Stimulated activated memory B cell treated with anti-CD40 and anti-IgM and Interleukin-4, amounts not matched to agents 10 μg/mL and 1 μg/mL and 100 μg/mL, for 72 hours (primary cell): ENCODE data around the gene STARD3NL.

Source experiments
- ATAC-seq: fragments of 150-1000 bp; cut with Tn5 transposase; 2 replicates; pipeline ENCODE4 v1.10.0; 2021
- H3K27ac Mint-ChIP-seq: one replicate; pipeline ENCODE4 v1.8.0; 2022; ENCODE audit warnings: mild to moderate bottlenecking, mixed read lengths
- H3K27me3 Mint-ChIP-seq: one replicate; pipeline ENCODE4 v1.8.0; 2022; ENCODE audit warnings: mixed read lengths
- H3K36me3 Mint-ChIP-seq: one replicate; pipeline ENCODE4 v1.8.0; 2022; ENCODE audit warnings: mixed read lengths
- H3K4me1 Mint-ChIP-seq: one replicate; pipeline ENCODE4 v1.8.0; 2022; ENCODE audit warnings: mixed read lengths
- H3K4me3 Mint-ChIP-seq: one replicate; pipeline ENCODE4 v1.8.0; 2022; ENCODE audit warnings: mild to moderate bottlenecking, moderate library complexity, mixed read lengths
- H3K9me3 Mint-ChIP-seq: one replicate; pipeline ENCODE4 v1.8.0; 2022; ENCODE audit warnings: mixed read lengths

STARD3NL gene

GRCh38 chr7:38195804-38196595 lies 18.0 kb downstream of the STARD3NL start:
- Mint-ChIP-seq H3K4me3 (no peak overlapping the region), H3K36me3 (peaks cover 9% of the 10 kb centered on the region), H3K9me3 (no peaks in the 10 kb centered on the region), H3K4me1 (peaks cover 23% of the 10 kb centered on the region), H3K27ac (no peak overlapping the region), H3K27me3 (no peaks in the 10 kb centered on the region)
- ATAC-seq: no peak

- Mint-ChIP-seq H3K4me3 (no peak overlapping the region), H3K36me3 (peaks cover 15% of the 10 kb centered on the region), H3K9me3 (no peaks in the 10 kb centered on the region), H3K27ac (no peak overlapping the region), H3K27me3 (no peaks in the 10 kb centered on the region), H3K4me1 (peaks cover 14% of the 10 kb centered on the region)
- ATAC-seq: no peak
Observed at GRCh38 chr7:38198366-38198765, 20.3 kb downstream of the STARD3NL start.

GRCh38 chr7:38199154-38199553 lies 21.1 kb downstream of the STARD3NL start:
- no peaks in the 10 kb centered on the region for H3K9me3 Mint-ChIP-seq
- H3K4me3 Mint-ChIP-seq: no peak overlapping the region
- no peak overlapping the region for H3K27ac Mint-ChIP-seq
- peaks cover 21% of the 10 kb centered on the region for H3K36me3 Mint-ChIP-seq
- no peak for ATAC-seq
- peaks cover 14% of the 10 kb centered on the region for H3K4me1 Mint-ChIP-seq
- H3K27me3 Mint-ChIP-seq: no peaks in the 10 kb centered on the region

GRCh38 chr7:38199782-38200181 lies 21.7 kb downstream of the STARD3NL start:
- H3K9me3 Mint-ChIP-seq: no peaks in the 10 kb centered on the region
- no peaks in the 10 kb centered on the region for H3K27me3 Mint-ChIP-seq
- no peak overlapping the region for H3K4me3 Mint-ChIP-seq
- ATAC-seq: no peak
- no peak overlapping the region for H3K27ac Mint-ChIP-seq
- H3K4me1 Mint-ChIP-seq: peaks cover 14% of the 10 kb centered on the region
- peaks cover 21% of the 10 kb centered on the region for H3K36me3 Mint-ChIP-seq

GRCh38 chr7:38206071-38206470 lies 28.0 kb downstream of the STARD3NL start:
- no peaks in the 10 kb centered on the region for H3K4me1 Mint-ChIP-seq
- H3K27ac Mint-ChIP-seq: no peak overlapping the region
- H3K9me3 Mint-ChIP-seq: no peaks in the 10 kb centered on the region
- no peak for ATAC-seq
- H3K4me3 Mint-ChIP-seq: no peak overlapping the region
- H3K27me3 Mint-ChIP-seq: no peaks in the 10 kb centered on the region
- H3K36me3 Mint-ChIP-seq: peaks cover 35% of the 10 kb centered on the region

- Mint-ChIP-seq H3K4me3 (no peak overlapping the region), H3K27ac (no peak overlapping the region), H3K4me1 (no peaks in the 10 kb centered on the region), H3K36me3 (peaks cover 33% of the 10 kb centered on the region), H3K27me3 (no peaks in the 10 kb centered on the region), H3K9me3 (no peaks in the 10 kb centered on the region)
- no peak for ATAC-seq
Observed at GRCh38 chr7:38207843-38208242, 29.8 kb downstream of the STARD3NL start.

GRCh38 chr7:38211486-38211885 lies 33.4 kb downstream of the STARD3NL start:
- Mint-ChIP-seq H3K27ac (no peak overlapping the region), H3K4me3 (no peak overlapping the region), H3K9me3 (no peaks in the 10 kb centered on the region), H3K36me3 (peaks cover 22% of the 10 kb centered on the region), H3K4me1 (no peaks in the 10 kb centered on the region), H3K27me3 (no peaks in the 10 kb centered on the region)
- ATAC-seq: no peak

- no peaks in the 10 kb centered on the region for H3K27me3 Mint-ChIP-seq
- no peak overlapping the region for H3K4me3 Mint-ChIP-seq
- no peaks in the 10 kb centered on the region for H3K9me3 Mint-ChIP-seq
- peaks cover 21% of the 10 kb centered on the region for H3K36me3 Mint-ChIP-seq
- H3K4me1 Mint-ChIP-seq: no peaks in the 10 kb centered on the region
- H3K27ac Mint-ChIP-seq: no peak overlapping the region
- no peak for ATAC-seq
Observed at GRCh38 chr7:38211940-38212339, 33.9 kb downstream of the STARD3NL start.

GRCh38 chr7:38215115-38215514 lies 37.1 kb downstream of the STARD3NL start:
- Mint-ChIP-seq H3K9me3 (no peaks in the 10 kb centered on the region), H3K27ac (no peak overlapping the region), H3K36me3 (peaks cover 25% of the 10 kb centered on the region), H3K4me3 (no peak overlapping the region), H3K4me1 (no peaks in the 10 kb centered on the region), H3K27me3 (no peaks in the 10 kb centered on the region)
- ATAC-seq: no peak

GRCh38 chr7:38215735-38216670 lies 38.0 kb downstream of the STARD3NL start:
- ATAC-seq: peak; percentile 86
- Mint-ChIP-seq H3K4me1 (no peaks in the 10 kb centered on the region), H3K27me3 (no peaks in the 10 kb centered on the region), H3K36me3 (peaks cover 30% of the 10 kb centered on the region), H3K27ac (no peak overlapping the region), H3K4me3 (no peak overlapping the region), H3K9me3 (no peaks in the 10 kb centered on the region)

- Mint-ChIP-seq H3K4me1 (no peaks in the 10 kb centered on the region), H3K9me3 (no peaks in the 10 kb centered on the region), H3K36me3 (peaks cover 25% of the 10 kb centered on the region), H3K4me3 (no peak overlapping the region), H3K27me3 (no peaks in the 10 kb centered on the region), H3K27ac (no peak overlapping the region)
- ATAC-seq: no peak
Observed at GRCh38 chr7:38217672-38218071, 39.6 kb downstream of the STARD3NL start.

GRCh38 chr7:38220452-38220851 lies 42.4 kb downstream of the STARD3NL start:
- no peak for ATAC-seq
- H3K27ac Mint-ChIP-seq: no peak overlapping the region
- H3K27me3 Mint-ChIP-seq: no peaks in the 10 kb centered on the region
- no peaks in the 10 kb centered on the region for H3K4me1 Mint-ChIP-seq
- peaks cover 50% of the 10 kb centered on the region for H3K36me3 Mint-ChIP-seq
- H3K9me3 Mint-ChIP-seq: no peaks in the 10 kb centered on the region
- no peak overlapping the region for H3K4me3 Mint-ChIP-seq

GRCh38 chr7:38222481-38223096 lies 44.5 kb downstream of the STARD3NL start:
- no peaks in the 10 kb centered on the region for H3K9me3 Mint-ChIP-seq
- H3K27ac Mint-ChIP-seq: no peak overlapping the region
- no peaks in the 10 kb centered on the region for H3K4me1 Mint-ChIP-seq
- H3K27me3 Mint-ChIP-seq: no peaks in the 10 kb centered on the region
- H3K36me3 Mint-ChIP-seq: peaks cover 57% of the 10 kb centered on the region
- ATAC-seq: peak; percentile 48
- no peak overlapping the region for H3K4me3 Mint-ChIP-seq

GRCh38 chr7:38223306-38223705 lies 45.3 kb downstream of the STARD3NL start:
- Mint-ChIP-seq H3K9me3 (no peaks in the 10 kb centered on the region), H3K4me1 (no peaks in the 10 kb centered on the region), H3K27ac (no peak overlapping the region), H3K27me3 (no peaks in the 10 kb centered on the region), H3K36me3 (peaks cover 57% of the 10 kb centered on the region), H3K4me3 (no peak overlapping the region)
- no peak for ATAC-seq

- Mint-ChIP-seq H3K27ac (no peak overlapping the region), H3K4me1 (no peaks in the 10 kb centered on the region), H3K27me3 (no peaks in the 10 kb centered on the region), H3K36me3 (peaks cover 59% of the 10 kb centered on the region), H3K9me3 (no peaks in the 10 kb centered on the region), H3K4me3 (no peak overlapping the region)
- no peak for ATAC-seq
Observed at GRCh38 chr7:38224392-38224791, 46.3 kb downstream of the STARD3NL start.
